GM12878 (cell line): ENCODE measurements around the gene UBR3.

Experiments used
- CREB1 ChIP-seq: IDR thresholded peaks from 2 replicates; pipeline ENCODE4 v1.6.1; 2012; ENCODE audit warnings: low read depth, mild to moderate bottlenecking, inconsistent platforms
- EZH2 ChIP-seq: IDR thresholded peaks from 2 replicates; pipeline ENCODE4 v1.6.1; 2012; ENCODE audit warnings: low read depth, mild to moderate bottlenecking, control low read depth, inconsistent platforms, low read length, borderline replicate concordance; ENCODE audit not compliant: control insufficient read depth
- MTA2 ChIP-seq: fragments of 450-650 bp; IDR thresholded peaks from 2 replicates; pipeline ENCODE4 v1.6.1; 2016; ENCODE audit warnings: low read depth, mild to moderate bottlenecking, moderate library complexity
- POLR2A ChIP-seq: IDR thresholded peaks from 2 replicates; pipeline ENCODE4 v1.6.1; 2011; ENCODE audit warnings: low read depth, mild to moderate bottlenecking, low read length
- TF ChIP-seq, protein P1 (sequence below): IDR thresholded peaks from 2 replicates; pipeline ENCODE4 v1.6.1; 2012; ENCODE audit warnings: low read depth, low read length, improper control_type of control experiment
- TF ChIP-seq, protein P2 (sequence below), 3 experiments: IDR thresholded peaks in 2 of 3; conservative IDR thresholded peaks in 1 of 3; 2 replicates each; pipeline ENCODE4 v1.5.1; 2011; ENCODE audit warnings: low read depth in 3 of 3, low read length in 3 of 3, mild to moderate bottlenecking in 3 of 3, control low read depth in 2 of 3, moderate library complexity in 2 of 3, inconsistent platforms in 1 of 3, mixed read lengths in 1 of 3; ENCODE audit not compliant: control insufficient read depth in 2 of 3, insufficient read depth in 1 of 3; ENCODE audit errors: extremely low read depth in 1 of 3

DNA sequence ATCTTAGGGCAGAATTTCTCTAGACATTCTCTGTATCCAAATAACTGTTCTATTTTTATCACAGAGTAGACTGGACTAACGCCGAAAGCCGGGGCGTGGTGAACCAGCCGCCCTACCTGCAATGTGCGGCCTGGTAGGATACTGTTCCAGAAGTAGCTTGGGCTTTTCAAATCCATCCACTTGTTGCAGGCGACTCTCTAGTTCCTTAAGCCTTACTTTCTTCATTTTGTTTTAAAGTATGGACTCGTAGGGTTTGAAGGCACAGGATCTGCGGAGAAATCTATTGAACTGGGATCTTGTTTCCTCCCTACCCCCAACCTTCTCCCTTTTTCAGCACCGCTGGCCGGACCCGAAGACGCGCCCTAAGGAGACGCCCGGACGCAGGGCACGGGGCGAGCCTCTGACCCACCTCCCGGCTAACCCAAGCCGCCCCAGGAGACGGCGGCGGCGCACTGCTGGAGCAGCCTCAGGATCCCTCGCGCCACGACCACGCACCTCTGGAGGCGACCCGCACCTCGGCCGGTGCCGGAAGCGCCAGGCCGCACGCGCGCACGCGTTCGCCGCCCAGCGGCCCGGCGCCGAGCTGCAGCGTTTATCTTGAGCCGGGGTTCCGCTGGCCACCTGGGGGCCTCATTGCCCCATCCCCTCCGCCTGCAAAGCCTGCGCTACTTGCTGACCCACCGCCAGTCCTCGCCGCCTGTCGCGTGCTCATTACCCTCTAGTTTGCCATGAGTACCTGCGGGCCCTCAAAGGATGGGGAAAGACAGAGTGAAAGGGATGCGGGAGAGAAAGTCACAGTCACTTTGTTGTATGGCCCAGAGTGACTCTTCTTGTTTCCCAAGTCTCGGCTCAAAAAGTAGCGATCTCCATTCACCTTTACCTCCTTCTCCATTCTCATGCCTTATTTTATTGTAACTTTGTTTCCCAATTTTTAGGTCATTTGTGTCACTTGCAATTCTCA, 2.6 kb upstream of the UBR3 start, which contains the start of gene METTL5:
- TF ChIP-seq MTA2, result no peak
- TF ChIP-seq, protein P1, sequence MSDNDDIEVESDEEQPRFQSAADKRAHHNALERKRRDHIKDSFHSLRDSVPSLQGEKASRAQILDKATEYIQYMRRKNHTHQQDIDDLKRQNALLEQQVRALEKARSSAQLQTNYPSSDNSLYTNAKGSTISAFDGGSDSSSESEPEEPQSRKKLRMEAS, result peak; percentile 73; the same call in 1 of the 2 replicates
- TF ChIP-seq, protein P2, sequence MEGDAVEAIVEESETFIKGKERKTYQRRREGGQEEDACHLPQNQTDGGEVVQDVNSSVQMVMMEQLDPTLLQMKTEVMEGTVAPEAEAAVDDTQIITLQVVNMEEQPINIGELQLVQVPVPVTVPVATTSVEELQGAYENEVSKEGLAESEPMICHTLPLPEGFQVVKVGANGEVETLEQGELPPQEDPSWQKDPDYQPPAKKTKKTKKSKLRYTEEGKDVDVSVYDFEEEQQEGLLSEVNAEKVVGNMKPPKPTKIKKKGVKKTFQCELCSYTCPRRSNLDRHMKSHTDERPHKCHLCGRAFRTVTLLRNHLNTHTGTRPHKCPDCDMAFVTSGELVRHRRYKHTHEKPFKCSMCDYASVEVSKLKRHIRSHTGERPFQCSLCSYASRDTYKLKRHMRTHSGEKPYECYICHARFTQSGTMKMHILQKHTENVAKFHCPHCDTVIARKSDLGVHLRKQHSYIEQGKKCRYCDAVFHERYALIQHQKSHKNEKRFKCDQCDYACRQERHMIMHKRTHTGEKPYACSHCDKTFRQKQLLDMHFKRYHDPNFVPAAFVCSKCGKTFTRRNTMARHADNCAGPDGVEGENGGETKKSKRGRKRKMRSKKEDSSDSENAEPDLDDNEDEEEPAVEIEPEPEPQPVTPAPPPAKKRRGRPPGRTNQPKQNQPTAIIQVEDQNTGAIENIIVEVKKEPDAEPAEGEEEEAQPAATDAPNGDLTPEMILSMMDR (IDR thresholded peaks at IDR 0.05 in 2 of 3, conservative IDR thresholded peaks at IDR 0.05 in 1 of 3; ENCODE audit: control insufficient read depth in 2 of 3, extremely low read depth in 1 of 3, insufficient read depth in 1 of 3, low read depth in 3 of 3, low read length in 3 of 3), result peak; percentile 85 to 99 (median 98)
- TF ChIP-seq CREB1, result no peak; the same call in 1 of the 2 replicates
- peak; percentile 95 for TF ChIP-seq POLR2A
- TF ChIP-seq EZH2, result no peak
